HG03159 (cell line): ENCODE measurements around the gene FANK1.
"Not testable (repeated sequence)": the region's sequence is repeated elsewhere in the genome, so short reads cannot be mapped to it uniquely, and the experiment has no call there.

Source experiments
- ATAC-seq: cut with Tn5 transposase; IDR thresholded peaks from one replicate; pipeline ENCODE4 v1.9.1; 2021; ENCODE audit warnings: mild to moderate bottlenecking, moderate library complexity; ENCODE audit not compliant: unreplicated experiment

FANK1 gene

GRCh38 chr10:126016882-126017281, 120.5 kb downstream of the FANK1 start:
- ATAC-seq, result no peak

- no peak for ATAC-seq
Measured at GRCh38 chr10:126017961-126018560, 121.7 kb downstream of the FANK1 start.

GRCh38 chr10:126021833-126022500, 125.6 kb downstream of the FANK1 start:
- ATAC-seq, result no peak

GRCh38 chr10:126022841-126023240, 126.5 kb downstream of the FANK1 start:
- no peak for ATAC-seq

- ATAC-seq, result no peak
Measured at GRCh38 chr10:126027692-126028091, 131.3 kb downstream of the FANK1 start.

- ATAC-seq, result no peak
Measured at GRCh38 chr10:126029999-126030398, 133.6 kb downstream of the FANK1 start.

GRCh38 chr10:126034586-126034985, 138.2 kb downstream of the FANK1 start:
- ATAC-seq, result no peak

GRCh38 chr10:126036515-126036914, 140.2 kb downstream of the FANK1 start:
- ATAC-seq, result no peak

GRCh38 chr10:126037946-126038345, 141.6 kb downstream of the FANK1 start:
- ATAC-seq, result no peak

- no peak for ATAC-seq
Measured at GRCh38 chr10:126041117-126041516, 144.8 kb downstream of the FANK1 start.

- ATAC-seq, result peak; percentile 99
Measured at GRCh38 chr10:126041804-126042231, 145.5 kb downstream of the FANK1 start.

- ATAC-seq, result no peak
Measured at GRCh38 chr10:126042354-126042753, 146.0 kb downstream of the FANK1 start.

GRCh38 chr10:126042906-126043305, 146.5 kb downstream of the FANK1 start:
- no peak for ATAC-seq

GRCh38 chr10:126043389-126043788, 147.0 kb downstream of the FANK1 start:
- ATAC-seq, result no peak

- ATAC-seq, result no peak
Measured at GRCh38 chr10:126045861-126046260, 149.5 kb downstream of the FANK1 start.

- ATAC-seq, result no peak
Measured at GRCh38 chr10:126046831-126047230, 150.5 kb downstream of the FANK1 start.

GRCh38 chr10:126047749-126048148, 151.4 kb downstream of the FANK1 start:
- ATAC-seq, result not testable (repeated sequence)

- no peak for ATAC-seq
Measured at GRCh38 chr10:126049759-126050700, 153.7 kb downstream of the FANK1 start.

- no peak for ATAC-seq
Measured at GRCh38 chr10:126052171-126052570, 155.8 kb downstream of the FANK1 start.

GRCh38 chr10:126054191-126054590, 157.8 kb downstream of the FANK1 start:
- ATAC-seq, result no peak

- no peak for ATAC-seq
Measured at GRCh38 chr10:126057494-126057893, 161.1 kb downstream of the FANK1 start.

GRCh38 chr10:126058104-126058503, 161.7 kb downstream of the FANK1 start:
- ATAC-seq, result no peak
